Measurements from ENCODE around the gene VASP.

VASP gene

DNA sequence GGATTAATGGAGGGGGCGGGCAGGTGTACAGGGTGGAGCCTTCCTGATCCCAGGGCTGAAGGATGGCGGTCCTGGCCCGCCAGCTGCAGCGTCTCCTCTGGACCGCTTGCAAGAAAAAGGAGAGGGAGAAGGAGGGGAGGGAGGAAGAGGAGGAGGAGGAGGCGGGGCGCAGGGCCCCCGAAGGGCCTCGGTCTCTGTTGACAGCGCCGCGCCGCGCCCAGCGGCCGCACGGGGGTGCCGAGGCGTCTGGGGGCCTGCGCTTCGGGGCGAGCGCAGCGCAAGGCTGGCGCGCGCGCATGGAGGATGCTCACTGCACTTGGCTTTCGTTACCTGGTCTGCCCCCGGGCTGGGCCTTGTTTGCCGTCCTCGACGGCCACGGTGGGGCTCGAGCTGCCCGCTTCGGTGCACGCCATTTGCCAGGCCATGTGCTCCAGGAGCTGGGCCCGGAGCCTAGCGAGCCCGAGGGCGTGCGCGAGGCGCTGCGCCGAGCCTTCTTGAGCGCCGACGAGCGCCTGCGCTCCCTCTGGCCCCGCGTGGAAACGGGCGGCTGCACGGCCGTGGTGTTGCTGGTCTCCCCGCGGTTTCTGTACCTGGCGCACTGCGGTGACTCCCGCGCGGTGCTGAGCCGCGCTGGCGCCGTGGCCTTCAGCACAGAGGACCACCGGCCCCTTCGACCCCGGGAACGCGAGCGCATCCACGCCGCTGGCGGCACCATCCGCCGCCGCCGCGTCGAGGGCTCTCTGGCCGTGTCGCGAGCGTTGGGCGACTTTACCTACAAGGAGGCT is 8.7 kb upstream of the VASP start, which contains the start of gene PPM1N:
Gene PPM1N (plus strand): TSS at position 33 of the 785 bp plus-strand sequence. CDS start 30 bp downstream, at position 63.
- no peak for TF ChIP-seq CTCF (IDR thresholded peaks at IDR 0.05; ENCODE audit: control insufficient read depth, extremely low read depth, insufficient read depth)
- no peak for DNase-seq (ENCODE audit: low read depth)
- peak within 1 kb of the TSS; percentile 25; the same call in 1 of the 2 replicates for H3K4me3 ChIP-seq (ENCODE audit: low read depth, low read length)

DNA sequence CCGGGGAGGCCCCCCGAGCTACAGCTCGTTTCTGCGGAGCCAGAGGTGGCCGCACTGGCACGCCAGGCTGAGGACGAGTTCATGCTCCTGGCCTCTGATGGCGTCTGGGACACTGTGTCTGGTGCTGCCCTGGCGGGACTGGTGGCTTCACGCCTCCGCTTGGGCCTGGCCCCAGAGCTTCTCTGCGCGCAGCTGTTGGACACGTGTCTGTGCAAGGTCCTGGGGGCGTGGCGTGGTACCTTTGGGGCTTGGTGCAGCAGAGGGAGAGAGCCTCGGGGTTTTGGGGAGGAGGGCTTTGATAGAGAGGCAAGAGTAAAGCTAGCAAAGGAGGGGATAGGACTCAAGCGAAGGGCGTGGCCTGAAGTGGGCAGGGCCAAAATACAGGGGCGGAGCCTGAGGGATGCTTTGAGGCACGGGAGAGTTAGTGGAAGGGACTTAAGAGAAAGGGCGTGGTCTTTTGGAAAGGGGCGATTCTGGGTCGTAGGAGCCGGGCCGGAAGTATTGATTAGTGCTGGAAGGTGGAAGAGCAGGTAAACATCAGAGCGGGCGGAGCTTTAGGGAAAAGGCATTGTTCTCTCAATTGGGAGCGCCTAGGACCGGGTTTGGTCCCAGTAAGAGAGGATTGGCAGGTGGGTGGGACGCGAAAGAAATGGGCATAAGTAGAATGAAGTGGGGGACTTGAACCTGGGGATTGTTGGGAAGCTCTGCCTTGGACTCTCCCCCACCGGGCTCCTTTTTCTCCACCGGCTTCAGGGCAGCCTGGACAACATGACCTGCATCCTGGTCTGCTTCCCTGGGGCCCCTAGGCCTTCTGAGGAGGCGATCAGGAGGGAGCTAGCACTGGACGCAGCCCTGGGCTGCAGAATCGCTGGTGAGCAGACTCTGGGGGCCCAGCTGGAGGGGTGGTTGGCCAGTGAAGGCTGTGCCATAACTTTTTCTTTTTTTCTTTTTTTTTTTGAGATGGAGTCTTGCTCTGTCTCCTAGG is 7.8 kb upstream of the VASP start:
- no peak overlapping the region for H3K4me3 ChIP-seq (ENCODE audit: low read depth, low read length)
- no peak for DNase-seq (ENCODE audit: low read depth)
- TF ChIP-seq CTCF (IDR thresholded peaks at IDR 0.05; ENCODE audit: control insufficient read depth, extremely low read depth, insufficient read depth): no peak

DNA sequence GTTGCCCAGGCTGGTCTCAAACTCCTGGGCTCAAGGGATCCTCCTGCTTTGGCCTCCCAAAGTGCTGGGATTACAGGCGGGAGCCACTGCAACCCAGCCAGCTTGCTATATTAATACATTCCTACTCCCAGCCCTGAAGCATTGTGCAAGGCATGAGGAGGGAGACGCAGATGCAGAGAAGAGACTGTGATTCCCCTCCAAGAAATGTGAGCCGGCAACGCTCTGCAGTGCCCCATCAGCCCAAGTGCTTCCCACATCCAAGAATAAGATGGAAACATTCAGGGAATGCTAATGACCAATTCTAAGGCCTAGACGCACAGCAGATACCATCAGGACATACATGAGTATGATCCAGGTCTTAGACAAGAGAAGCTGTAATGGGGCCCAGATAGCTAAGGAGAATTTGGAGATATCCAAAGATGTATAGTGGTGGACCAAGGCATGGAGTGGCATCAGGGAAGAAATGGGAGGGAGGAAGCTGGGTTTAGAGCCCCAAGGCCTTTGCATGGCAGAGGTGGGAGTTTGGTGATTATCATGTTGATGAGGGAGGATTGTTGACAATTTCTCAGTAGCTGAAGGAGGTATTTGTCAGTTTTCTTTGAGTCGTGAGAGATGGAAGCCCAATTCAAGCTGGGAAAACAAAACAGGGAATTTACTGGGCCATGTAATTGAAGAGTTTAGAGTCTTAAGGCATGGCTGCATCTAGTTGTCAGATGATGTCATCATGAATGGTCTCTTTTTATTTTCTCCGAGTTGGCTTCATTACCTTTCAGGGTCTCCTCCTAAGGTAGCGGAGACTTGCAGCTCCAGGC is 6.2 kb upstream of the VASP start:
- H3K4me3 ChIP-seq (ENCODE audit: low read depth, low read length): no peak overlapping the region
- DNase-seq (ENCODE audit: low read depth): no peak
- TF ChIP-seq CTCF (IDR thresholded peaks at IDR 0.05; ENCODE audit: control insufficient read depth, extremely low read depth, insufficient read depth): no peak

DNA sequence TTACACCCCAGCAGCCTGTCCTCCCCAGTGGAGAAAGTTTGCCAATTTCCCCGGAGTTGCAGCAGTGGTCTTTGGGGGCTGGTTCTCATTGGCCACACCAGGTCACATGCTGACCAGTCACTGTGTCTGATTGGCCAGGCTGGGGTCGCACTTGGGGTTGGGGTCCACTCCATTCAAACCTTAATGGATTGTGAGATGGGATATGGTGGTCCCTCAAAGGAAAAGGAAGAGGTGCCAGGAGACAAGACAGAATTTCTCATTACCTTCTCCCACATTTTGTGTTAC is 5.6 kb upstream of the VASP start:
- TF ChIP-seq CTCF (IDR thresholded peaks at IDR 0.05; ENCODE audit: control insufficient read depth, extremely low read depth, insufficient read depth): no peak
- no peak for DNase-seq (ENCODE audit: low read depth)
- H3K4me3 ChIP-seq (ENCODE audit: low read depth, low read length): no peak overlapping the region

- no peak overlapping the region for H3K4me3 ChIP-seq (ENCODE audit: low read depth, low read length)
- TF ChIP-seq CTCF (IDR thresholded peaks at IDR 0.05; ENCODE audit: control insufficient read depth, extremely low read depth, insufficient read depth): no peak
- DNase-seq (ENCODE audit: low read depth): no peak
Observed at GRCh38 chr19:45502111-45502510, 5.2 kb upstream of the VASP start.

DNA sequence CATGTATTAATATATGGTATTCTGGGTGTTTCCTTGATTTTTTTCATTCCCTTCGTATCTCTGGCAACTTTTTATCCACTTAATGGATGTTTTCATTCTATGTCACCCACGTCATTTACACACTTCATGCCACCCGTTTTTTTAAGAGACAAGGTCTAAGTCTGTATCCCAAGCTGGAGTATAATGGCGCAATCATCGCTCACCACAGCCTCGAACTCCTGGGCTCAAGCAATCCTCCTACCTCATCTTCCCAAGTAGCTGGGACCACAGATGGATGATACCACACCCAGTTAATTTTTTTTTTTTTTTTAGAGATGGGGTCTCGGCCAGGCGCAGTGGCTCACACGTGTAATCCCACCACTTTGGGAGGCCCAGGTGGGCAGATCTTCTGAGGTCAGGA is 3.4 kb upstream of the VASP start:
- no peak for TF ChIP-seq CTCF (IDR thresholded peaks at IDR 0.05; ENCODE audit: control insufficient read depth, extremely low read depth, insufficient read depth)
- no peak for DNase-seq (ENCODE audit: low read depth)
- H3K4me3 ChIP-seq (ENCODE audit: low read depth, low read length): no peak overlapping the region

Data from LNCaP clone FGC (cell line).